Heart left ventricle (tissue), 16 donors: ENCODE results near the gene ALKBH7. TPM values are rescaled to one million over a fixed set of nuclear protein-coding genes. Genes with fewer than 3 reads are reported as not detected.

ENCODE experiments used
- ATAC-seq, 4 donors: fragments of 200-7000 bp; cut with Tn5 transposase; one replicate each; pipeline ENCODE4 v1.9.1; 2020 to 2022; ENCODE audit warnings: moderate library complexity in 4 of 4, mild to moderate bottlenecking in 3 of 4, moderate number of reproducible peaks in 1 of 4
- DNase-seq, 5 donors: peaks; one replicate each; pipeline ENCODE4 v3.0.0-alpha.2; 2020
- H3K27ac ChIP-seq, 12 donors: fragments of 200-600 bp; sonication (generic) in 4 of 12; one replicate each; pipeline versions ENCODE4 v1.5.0 to v1.8.0; 2016 to 2022; ENCODE audit warnings: mild to moderate bottlenecking in 2 of 12
- H3K27me3 ChIP-seq, 9 donors: fragments of 200-600 bp; sonication (generic) in 2 of 9; one replicate each; pipeline versions ENCODE4 v1.5.1 to v1.8.0; 2016 to 2022; ENCODE audit warnings: mild to moderate bottlenecking in 3 of 9
- H3K36me3 ChIP-seq, 9 donors: fragments of 200-600 bp; sonication (generic) in 2 of 9; one replicate each; pipeline versions ENCODE4 v1.5.0 to v1.8.0; 2018 to 2022; ENCODE audit warnings: mild to moderate bottlenecking in 2 of 9
- H3K4me1 ChIP-seq, 12 donors: fragments of 200-600 bp; sonication (generic) in 4 of 12; one replicate each; pipeline versions ENCODE4 v1.5.0 to v1.8.0; 2016 to 2022; ENCODE audit warnings: mild to moderate bottlenecking in 3 of 12
- H3K4me3 ChIP-seq, 12 donors: fragments of 200-600 bp; sonication (generic) in 4 of 12; one replicate each; pipeline versions ENCODE4 v1.5.0 to v1.8.0; 2017 to 2022; ENCODE audit warnings: mild to moderate bottlenecking in 9 of 12, moderate library complexity in 4 of 12
- H3K9me3 ChIP-seq, 12 donors: fragments of 200-600 bp; sonication (generic) in 4 of 12; one replicate each; pipeline versions ENCODE4 v1.5.0 to v1.8.0; 2016 to 2022; ENCODE audit warnings: mild to moderate bottlenecking in 1 of 12
- POLR2A ChIP-seq, 2 donors: fragments of 450-650 bp; IDR thresholded peaks; one replicate each; pipeline ENCODE4 v1.6.1; 2017; ENCODE audit warnings: antibody characterized with exemption in 2 of 2, mild to moderate bottlenecking in 2 of 2, moderate library complexity in 2 of 2
- WGBS, 4 donors: extraction: QIAGEN DNeasy Blood & Tissue Kit in 2 of 4; methylation state at CpG; one replicate each; pipeline versions ENCODE4 v1.1.5 to v1.1.7; 2013 to 2018; 5-methylcytosine and 5-hydroxymethylcytosine counted together
- intact Hi-C, 10 donors: fragments of 100-400 bp; cut with DNase I; formaldehyde crosslinking; loops; one replicate each; pipeline versions ENCODE4 v1.11.1 to v1.14.2; 2022
- polyA plus RNA-seq, 2 donors: library from polyadenylated mRNA; stranded (reverse); fragments of 200-250 nt; gene quantifications; one replicate each; pipeline ENCODE4 v1.2.3, GENCODE V29; 2013
- total RNA-seq, 9 donors: library from RNA; depleted of rRNA in 2 of 9; stranded (reverse); fragments of >200 nt in 2 of 9; fragmentation: NEBNext Ultra II Directional in 3 of 9; extraction: Animal tissue kit (Norgen Biotek cat#: 25700) in 3 of 9; gene quantifications; one replicate each; pipeline versions ENCODE4 v1.1.0 to v1.2.4, GENCODE V29; 2016 to 2023
- TF ChIP-seq, protein P1 (sequence below), 12 donors: fragments of 200-600 bp; sonication (generic) in 4 of 12; IDR thresholded peaks; one replicate each; pipeline versions ENCODE4 v1.5.0 to v1.8.0; 2018 to 2022; ENCODE audit warnings: antibody characterized with exemption in 12 of 12, mild to moderate bottlenecking in 5 of 12
- donor health status: ischemic (EF 13 %, LVEDD 7.1; RV severe dilation, severe dysfunction).
- donor health status: healthy with polysubstance abuse.
- donor health status: DM: no; HTN: yes; CAD: no.
- donor health status: DM: no; HTN: no; CAD: no.
- donor health status: ischemic (EF 25% LVEDD 6.9; RV normal size, moderate dysfunction).
- donor health status: ischemic (EF 25% LVEDD 5.7; RV mildly dilated, moderate dysfunction).
- donor health status: healthy.
- donor health status: DM: yes; HTN: yes; CAD: no.
- donor health status: ischemic (EF 35%, LVEDD 5.7; RV mildly dilated, moderate dysfunction).
- donor health status: nonischemic (EF 11% LVEDD 7.7; RV severe dilation, severe dysfunction).
- donor health status: DM: yes; HTN: yes; CAD: no.
- donor health status: PGD.
- donor health status: ischemic (EF 29% LVEDD 5.4; RV normal size, mild dysfunction).
- donor health status: nonischemic (EF 23%, LVEDD 6.1; RV moderate dilation, normal function).

The ALKBH7 gene
- total and polyA plus RNA-seq, 11 donors: 92.4 to 214 (median 141) TPM

DNA sequence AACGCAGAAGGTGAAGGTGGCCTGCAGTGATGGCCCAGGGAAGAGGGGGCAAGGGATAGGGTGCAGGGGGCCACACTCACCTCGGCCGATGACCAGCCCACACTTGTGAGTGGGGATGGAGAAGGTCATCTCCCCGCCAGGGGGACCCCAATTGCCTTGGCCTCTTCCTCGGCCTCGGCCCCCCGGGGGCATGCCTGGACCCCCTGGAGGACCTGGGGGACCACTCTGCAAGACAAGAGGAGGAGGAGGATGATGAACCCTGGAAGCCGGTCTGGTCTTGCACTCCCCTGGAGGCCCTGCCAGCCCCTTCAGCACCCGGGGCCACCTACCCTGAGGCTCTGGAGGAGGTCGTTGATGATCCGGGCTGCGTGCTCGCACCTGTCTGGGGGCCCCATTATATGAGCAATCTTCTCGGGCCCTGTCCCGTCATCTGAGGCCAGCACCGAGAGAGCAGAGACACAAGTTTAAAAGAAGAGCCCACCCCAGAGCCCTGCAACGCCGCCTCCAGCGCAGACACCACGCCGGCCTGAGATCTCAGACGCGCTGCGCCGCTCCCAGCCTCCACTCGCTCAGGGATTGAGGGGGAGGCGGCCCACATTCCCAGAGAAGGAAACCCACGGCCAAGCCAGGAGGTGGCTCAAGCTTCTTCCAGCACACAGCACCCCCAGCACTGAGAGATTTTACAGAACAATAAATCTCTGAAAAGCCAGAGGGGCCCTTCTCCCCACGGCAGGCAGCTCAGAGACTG, 44.2 kb downstream of the ALKBH7 start:
- WGBS, 4 donors: 92 to 94% (median 93%) methylated on average over 22 to 29 of the region's 29 CpGs
- Histone ChIP-seq H3K27ac (no peak overlapping the region), H3K4me1 (peaks cover 0 to 19% (median 2%) of the 10 kb centered on the region in 12 donors), H3K36me3 (peaks cover 0 to 84% (median 80%) of the 10 kb centered on the region in 9 donors), H3K4me3 (no peak overlapping the region), H3K9me3 (no peaks in the 10 kb centered on the region), H3K27me3 (no peaks in the 10 kb centered on the region)
- DNase-seq (no peak), ATAC-seq (no peak)
- intact Hi-C loops: loop anchor here in 1 of 10 donors (10.0 kb wide), 1 partner anchor 212 kb away; no protein-coding TSS in a partner anchor
- no peak for TF ChIP-seq POLR2A (IDR thresholded peaks at IDR 0.05)
- TF ChIP-seq, protein P1, sequence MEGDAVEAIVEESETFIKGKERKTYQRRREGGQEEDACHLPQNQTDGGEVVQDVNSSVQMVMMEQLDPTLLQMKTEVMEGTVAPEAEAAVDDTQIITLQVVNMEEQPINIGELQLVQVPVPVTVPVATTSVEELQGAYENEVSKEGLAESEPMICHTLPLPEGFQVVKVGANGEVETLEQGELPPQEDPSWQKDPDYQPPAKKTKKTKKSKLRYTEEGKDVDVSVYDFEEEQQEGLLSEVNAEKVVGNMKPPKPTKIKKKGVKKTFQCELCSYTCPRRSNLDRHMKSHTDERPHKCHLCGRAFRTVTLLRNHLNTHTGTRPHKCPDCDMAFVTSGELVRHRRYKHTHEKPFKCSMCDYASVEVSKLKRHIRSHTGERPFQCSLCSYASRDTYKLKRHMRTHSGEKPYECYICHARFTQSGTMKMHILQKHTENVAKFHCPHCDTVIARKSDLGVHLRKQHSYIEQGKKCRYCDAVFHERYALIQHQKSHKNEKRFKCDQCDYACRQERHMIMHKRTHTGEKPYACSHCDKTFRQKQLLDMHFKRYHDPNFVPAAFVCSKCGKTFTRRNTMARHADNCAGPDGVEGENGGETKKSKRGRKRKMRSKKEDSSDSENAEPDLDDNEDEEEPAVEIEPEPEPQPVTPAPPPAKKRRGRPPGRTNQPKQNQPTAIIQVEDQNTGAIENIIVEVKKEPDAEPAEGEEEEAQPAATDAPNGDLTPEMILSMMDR (IDR thresholded peaks at IDR 0.05): no peak

DNA sequence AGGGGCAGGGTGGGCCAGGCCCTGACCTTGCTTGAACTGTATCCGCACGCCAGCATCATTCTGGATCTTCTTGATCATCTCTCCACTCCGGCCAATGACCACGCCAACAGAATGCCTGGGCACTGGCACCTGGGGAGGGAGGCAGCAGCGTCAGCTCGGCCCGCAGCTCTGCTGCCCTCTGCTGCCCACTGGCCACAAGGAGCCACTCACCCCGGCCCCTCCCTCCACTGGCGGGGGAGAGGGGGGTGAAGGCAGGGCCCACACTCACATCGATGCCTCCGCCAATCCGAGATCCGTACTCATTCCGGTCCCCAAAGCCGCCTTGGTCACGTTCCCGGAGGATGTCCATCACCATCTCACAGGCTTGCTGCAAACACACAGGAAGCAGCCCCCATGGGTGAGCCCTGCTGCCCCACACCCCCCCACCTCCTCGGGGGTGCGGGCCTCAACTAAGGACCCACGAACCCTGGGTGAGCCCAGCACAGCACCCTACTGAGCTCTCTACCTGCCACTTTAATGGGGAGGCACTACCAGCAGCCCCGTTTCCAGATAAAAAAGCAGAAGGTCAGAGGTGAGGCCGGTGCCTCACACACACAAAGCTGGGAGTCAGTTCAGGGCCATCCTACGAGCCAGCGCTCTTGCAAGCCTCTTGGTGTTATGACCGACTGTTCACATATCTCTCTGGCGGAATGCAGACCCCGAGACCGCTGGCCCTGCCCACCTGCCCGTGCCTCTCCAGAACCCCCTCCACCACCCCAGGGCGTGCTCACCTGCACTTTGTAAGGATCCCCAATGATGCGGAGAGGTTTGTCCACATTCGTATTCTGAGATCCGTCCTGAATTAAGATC, 45.3 kb downstream of the ALKBH7 start:
- 67 to 75% (median 73%) methylated on average over 26 to 33 of the region's 33 CpGs for WGBS, 4 donors
- intact Hi-C loops: loop anchor here in 1 of 10 donors (10.0 kb wide), 1 partner anchor 213 kb away; no protein-coding TSS in a partner anchor
- Histone ChIP-seq H3K9me3 (no peaks in the 10 kb centered on the region), H3K4me1 (peaks cover 0 to 25% (median 10%) of the 10 kb centered on the region in 12 donors), H3K4me3 (no peak overlapping the region), H3K36me3 (peaks cover 0 to 90% (median 81%) of the 10 kb centered on the region in 9 donors), H3K27me3 (no peaks in the 10 kb centered on the region), H3K27ac (no peak overlapping the region)
- ATAC-seq (peak in 3 of 4 donors; percentile 51 to 69 (median 54)), DNase-seq (no peak)
- TF ChIP-seq POLR2A (IDR thresholded peaks at IDR 0.05): no peak
- TF ChIP-seq, protein P1 (IDR thresholded peaks at IDR 0.05): peak in 10 of 12 donors; percentile 14 to 60 (median 32)

DNA sequence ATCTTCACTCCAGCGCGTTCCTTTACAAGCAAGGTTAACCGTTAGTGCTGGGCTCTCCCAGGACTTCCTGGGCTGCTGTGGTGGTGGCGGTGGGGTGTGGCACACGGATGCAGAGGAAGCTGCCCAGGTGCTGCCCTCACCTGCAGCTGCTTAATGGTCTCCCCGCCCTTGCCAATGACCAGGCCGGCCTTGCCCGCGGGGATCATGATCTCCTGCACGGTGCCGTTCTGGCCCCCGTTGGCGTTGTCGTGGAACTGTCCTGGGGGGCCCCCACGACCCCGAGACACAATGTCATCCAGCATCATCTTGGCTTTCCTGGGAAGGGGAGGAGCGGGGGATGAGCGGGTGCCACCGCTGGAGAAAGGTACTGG, 46.0 kb downstream of the ALKBH7 start:
- no peak for DNase-seq
- Histone ChIP-seq H3K4me1 (peaks cover 0 to 30% (median 16%) of the 10 kb centered on the region in 12 donors), H3K36me3 (peaks cover 0 to 87% (median 81%) of the 10 kb centered on the region in 9 donors), H3K4me3 (no peak overlapping the region), H3K27ac (no peak overlapping the region), H3K27me3 (no peaks in the 10 kb centered on the region), H3K9me3 (no peaks in the 10 kb centered on the region)
- TF ChIP-seq, protein P1 (IDR thresholded peaks at IDR 0.05): no peak
- TF ChIP-seq POLR2A (IDR thresholded peaks at IDR 0.05): no peak
- no peak for ATAC-seq
- WGBS, 4 donors: 92 to 99% (median 94%) methylated on average over 7 to 19 of the region's 19 CpGs
- intact Hi-C loops: loop anchor here in 1 of 10 donors (10.0 kb wide), 1 partner anchor 214 kb away; no protein-coding TSS in a partner anchor
